GM12878 (cell line): ENCODE data around the gene PRKG1. TPM values are rescaled to one million over a fixed set of nuclear protein-coding genes. Genes with fewer than 3 reads are reported as not detected.

Experiments
- ATAC-seq: fragments of 200-7000 bp; cut with Tn5 transposase; 3 replicates; pipeline ENCODE4 v1.9.1; 2020; ENCODE audit warnings: mild to moderate bottlenecking, moderate library complexity
- BruUV-seq: library from RNA; stranded (reverse); fragments of 400-500 nt; replicated peaks from 2 replicates; lab custom pipeline; 2021; lab: Mats Ljungman, UMichigan
- CTCF ChIA-PET: fragments of 300-600 bp; sonication (Branson Sonifier 250); formaldehyde crosslinking; extraction: SDS; loops from one replicate; lab custom pipeline; 2021; ENCODE audit warnings: inconsistent platforms; lab: Yijun Ruan, JAX
- POLR2A ChIA-PET: fragments of 350-600 bp; formaldehyde crosslinking; extraction: SDS; loops from one replicate; lab custom pipeline; 2021; ENCODE audit warnings: inconsistent platforms; lab: Charles Lee
- RAD21 ChIA-PET: fragments of 300-600 bp; sonication (Branson Sonifier 250); formaldehyde crosslinking; loops from one replicate; lab custom pipeline; 2023; ENCODE audit warnings: antibody characterized with exemption; ENCODE audit not compliant: unreplicated experiment; lab: Charles Lee
- SMC1A ChIA-PET: fragments of 300-600 bp; sonication (Branson Sonifier 250); formaldehyde crosslinking; loops from one replicate; lab custom pipeline; 2023; ENCODE audit not compliant: unreplicated experiment, uncharacterized antibody; lab: Charles Lee
- DNase-seq: peaks from one replicate; pipeline ENCODE4 v3.0.0-alpha.2; 2011; ENCODE audit warnings: low read depth, low spot score
- FAIRE-seq: peaks from 3 replicates; lab custom pipeline; 2011; peaks lifted over from hg19 to GRCh38; lab: Jason Lieb, UNC
- H2AFZ ChIP-seq: 2 replicates; pipeline ENCODE4 v1.6.0; 2011; ENCODE audit warnings: low read depth, low read length, control low read depth; ENCODE audit not compliant: control insufficient read depth
- H3K27ac ChIP-seq: 2 replicates; pipeline ENCODE4 v1.5.1; 2011; ENCODE audit warnings: control low read depth; ENCODE audit not compliant: control insufficient read depth, insufficient read depth
- H3K27me3 ChIP-seq, 2 experiments: replicated peaks in 1 of 2; 2 replicates each; pipeline versions ENCODE4 v1.6.0 to v1.6.1; 2011; ENCODE audit warnings: low read length in 1 of 2; ENCODE audit not compliant: control insufficient read depth in 2 of 2, insufficient read depth in 2 of 2
- H3K36me3 ChIP-seq, 2 experiments: 2 replicates each; pipeline ENCODE4 v1.5.1; 2011; ENCODE audit warnings: low read length in 1 of 2; ENCODE audit not compliant: control insufficient read depth in 2 of 2, insufficient read depth in 2 of 2
- H3K4me1 ChIP-seq: 2 replicates; pipeline ENCODE4 v1.6.1; 2011; ENCODE audit warnings: mild to moderate bottlenecking, low read length, moderate library complexity, mixed read lengths; ENCODE audit not compliant: control insufficient read depth, insufficient read depth
- H3K4me2 ChIP-seq: 2 replicates; pipeline ENCODE4 v1.6.0; 2011; ENCODE audit warnings: control low read depth; ENCODE audit not compliant: control insufficient read depth, insufficient read depth
- H3K4me3 ChIP-seq: fragments of 200-600 bp; sonication (generic); 2 replicates; pipeline ENCODE4 v1.5.1; 2016
- H3K79me2 ChIP-seq: 2 replicates; pipeline ENCODE4 v1.6.0; 2011; ENCODE audit warnings: low read length; ENCODE audit not compliant: control insufficient read depth, insufficient read depth
- H3K9ac ChIP-seq: 2 replicates; pipeline ENCODE4 v1.8.0; 2011; ENCODE audit warnings: low read length, control low read depth, mixed read lengths; ENCODE audit not compliant: control insufficient read depth, insufficient read depth
- H3K9me3 ChIP-seq: replicated peaks from 3 replicates; pipeline ENCODE4 v1.5.1; 2011; ENCODE audit warnings: mild to moderate bottlenecking, low read length; ENCODE audit not compliant: control insufficient read depth, insufficient read depth
- H4K20me1 ChIP-seq: 2 replicates; pipeline ENCODE4 v1.6.0; 2011; ENCODE audit not compliant: control insufficient read depth, insufficient read depth
- RAD21 ChIP-seq: IDR thresholded peaks from 2 replicates; pipeline ENCODE4 v1.6.1; 2011; ENCODE audit warnings: mild to moderate bottlenecking, low read depth, low read length, moderate library complexity; ENCODE audit not compliant: insufficient read depth
- ZBTB40 ChIP-seq: fragments of 450-650 bp; IDR thresholded peaks from 2 replicates; pipeline ENCODE4 v1.6.1; 2016; ENCODE audit warnings: mild to moderate bottlenecking, moderate library complexity, borderline replicate concordance
- WGBS: methylation state at CpG from one replicate; pipeline ENCODE4 v1.1.6; 2016; ENCODE audit warnings: low lambda C conversion rate; ENCODE audit not compliant: insufficient replicate concordance, insufficient coverage; ENCODE audit errors: missing lambda C conversion rate; 5-methylcytosine and 5-hydroxymethylcytosine counted together
- in situ Hi-C: fragments of 300-500 bp; cut with MboI; formaldehyde crosslinking; loops from 9 replicates; pipeline ENCODE4 v1.14.3; 2018; ENCODE audit warnings: mixed read lengths
- intact Hi-C: fragments of 100-400 bp; cut with micrococcal nuclease; formaldehyde crosslinking; loops from one replicate; pipeline ENCODE4 v1.14.2; 2022; ENCODE audit not compliant: unreplicated experiment
- polyA plus RNA-seq, 11 experiments: library from polyadenylated mRNA; depleted of rRNA in 4 of 11; unstranded in 6 of 11; stranded (reverse) in 5 of 11; fragments of >200 nt; fragmentation: Nextera tagmentation in 4 of 11; fragmentation: Illumina TruSeq in 1 of 11; extraction: Ambion mirVana in 4 of 11; extraction: Trizol in 1 of 11; gene quantifications; 1 replicate in 1 of 11; 2 replicates in 10 of 11; pipeline versions ENCODE4 v1.2.1 to v1.2.3, GENCODE V29; 2011 to 2016; ENCODE audit warnings: inconsistent platforms in 2 of 11, missing spikeins in 2 of 11, low read depth in 1 of 11
- total RNA-seq, 4 experiments: library from RNA; depleted of rRNA in 3 of 4; stranded (reverse); fragments of >200 nt in 3 of 4; fragmentation: Illumina TruSeq in 1 of 4; extraction: Trizol in 1 of 4; gene quantifications; 2 replicates each; pipeline versions ENCODE4 v1.2.1 to v1.2.3, GENCODE V29; 2013 to 2021
- TF ChIP-seq, protein P1 (sequence below), 3 experiments: IDR thresholded peaks in 2 of 3; conservative IDR thresholded peaks in 1 of 3; 2 replicates each; pipeline ENCODE4 v1.5.1; 2011; ENCODE audit warnings: low read depth in 3 of 3, low read length in 3 of 3, mild to moderate bottlenecking in 3 of 3, control low read depth in 2 of 3, moderate library complexity in 2 of 3, inconsistent platforms in 1 of 3, mixed read lengths in 1 of 3; ENCODE audit not compliant: control insufficient read depth in 2 of 3, insufficient read depth in 1 of 3; ENCODE audit errors: extremely low read depth in 1 of 3

The PRKG1 gene
- total and polyA plus RNA-seq, 10 of the 15 experiments (the other 5 are each of a cell fraction or from before 2014, with no cell fraction given) = 0.04 to 0.05 TPM; not detected in 8

- ChIA-PET RAD21 (interaction anchor here (0.6 to 1.6 kb wide), 2 partner anchors 12 to 591 kb away, joined by 3 to 4 read pairs; no protein-coding TSS in a partner anchor), CTCF (interaction anchor here (0.7 to 2.8 kb wide), 5 partner anchors 8 to 847 kb away, joined by 3 to 13 read pairs (median 3); no protein-coding TSS in a partner anchor), POLR2A (interaction anchor here (0.6 kb wide), 1 partner anchor 722 kb away, joined by 4 read pairs; no protein-coding TSS in a partner anchor), SMC1A (interaction anchor here (1.2 kb wide), 1 partner anchor 21 kb away, joined by 3 read pairs; no protein-coding TSS in a partner anchor)
- ATAC-seq (no peak), DNase-seq (no peak), FAIRE-seq (no peak)
- no peak overlapping the region for H3K4me2 ChIP-seq
- no peaks in the 10 kb centered on the region for H3K36me3 ChIP-seq
- H4K20me1 ChIP-seq = no peaks in the 10 kb centered on the region
- in situ Hi-C loops (no loop called here), intact Hi-C loops (no loop called here)
- no peak overlapping the region for H3K4me3 ChIP-seq
- no peaks in the 10 kb centered on the region for H3K27me3 ChIP-seq
- 22% methylated on average over 5 of the region's 5 CpGs for WGBS
- H3K9me3 ChIP-seq = no peaks in the 10 kb centered on the region
- BruUV-seq = no TSS peak
- TF ChIP-seq RAD21 (peak; percentile 38; the same call in 1 of the 2 replicates), ZBTB40 (no peak)
- TF ChIP-seq, protein P1, sequence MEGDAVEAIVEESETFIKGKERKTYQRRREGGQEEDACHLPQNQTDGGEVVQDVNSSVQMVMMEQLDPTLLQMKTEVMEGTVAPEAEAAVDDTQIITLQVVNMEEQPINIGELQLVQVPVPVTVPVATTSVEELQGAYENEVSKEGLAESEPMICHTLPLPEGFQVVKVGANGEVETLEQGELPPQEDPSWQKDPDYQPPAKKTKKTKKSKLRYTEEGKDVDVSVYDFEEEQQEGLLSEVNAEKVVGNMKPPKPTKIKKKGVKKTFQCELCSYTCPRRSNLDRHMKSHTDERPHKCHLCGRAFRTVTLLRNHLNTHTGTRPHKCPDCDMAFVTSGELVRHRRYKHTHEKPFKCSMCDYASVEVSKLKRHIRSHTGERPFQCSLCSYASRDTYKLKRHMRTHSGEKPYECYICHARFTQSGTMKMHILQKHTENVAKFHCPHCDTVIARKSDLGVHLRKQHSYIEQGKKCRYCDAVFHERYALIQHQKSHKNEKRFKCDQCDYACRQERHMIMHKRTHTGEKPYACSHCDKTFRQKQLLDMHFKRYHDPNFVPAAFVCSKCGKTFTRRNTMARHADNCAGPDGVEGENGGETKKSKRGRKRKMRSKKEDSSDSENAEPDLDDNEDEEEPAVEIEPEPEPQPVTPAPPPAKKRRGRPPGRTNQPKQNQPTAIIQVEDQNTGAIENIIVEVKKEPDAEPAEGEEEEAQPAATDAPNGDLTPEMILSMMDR (IDR thresholded peaks at IDR 0.05 in 2 of 3, conservative IDR thresholded peaks at IDR 0.05 in 1 of 3; ENCODE audit: control insufficient read depth in 2 of 3, extremely low read depth in 1 of 3, insufficient read depth in 1 of 3, low read depth in 3 of 3, low read length in 3 of 3) = peak; percentile 17 to 49 (median 17); a peak in 4 of 6 replicates
- H3K79me2 ChIP-seq = no peaks in the 10 kb centered on the region
- H3K9ac ChIP-seq = no peak overlapping the region
- no peaks in the 10 kb centered on the region for H3K4me1 ChIP-seq
- H3K27ac ChIP-seq = no peak overlapping the region
- no peak overlapping the region for H2AFZ ChIP-seq
Measured at GRCh38 chr10:51368943-51369342, 294.7 kb downstream of the PRKG1 start.
